SK-N-SH (cell line): ENCODE data around the gene ADAMTS17. TPM values are rescaled to one million over a fixed set of nuclear protein-coding genes. Genes with fewer than 3 reads are reported as not detected.

Source experiments
- CTCF ChIA-PET: fragments of 300-600, 350-600 bp; formaldehyde crosslinking; extraction: SDS; loops from one replicate; lab custom pipeline; 2021; lab: Yijun Ruan, JAX
- POLR2A ChIA-PET: fragments of 350-600 bp; sonication (Branson Sonifier 250); formaldehyde crosslinking; extraction: SDS; loops from one replicate; lab custom pipeline; 2020; ENCODE audit warnings: antibody characterized with exemption, inconsistent platforms; lab: Yijun Ruan, JAX
- DNase-seq: peaks from one replicate; pipeline ENCODE4 v3.0.0; 2012
- H2AFZ ChIP-seq: fragments of 200-600 bp; sonication (generic); 2 replicates; pipeline ENCODE4 v1.8.1; 2016; ENCODE audit warnings: antibody characterized with exemption, mild to moderate bottlenecking, low read depth
- H3F3A ChIP-seq: fragments of 200-600 bp; sonication (generic); replicated peaks from 2 replicates; pipeline ENCODE3; 2016; ENCODE audit warnings: antibody characterized with exemption, mild to moderate bottlenecking; ENCODE audit not compliant: insufficient read depth
- H3K27ac ChIP-seq, 2 experiments: fragments of 200-500 bp in 1 of 2; fragments of 200-600 bp in 1 of 2; sonication (Bioruptor generic) in 1 of 2; sonication (generic), shearing (Covaris generic) in 1 of 2; 2 replicates each; pipeline versions ENCODE4 v1.5.1 to v1.6.1; 2014 to 2016; ENCODE audit warnings: low read depth in 2 of 2, inconsistent platforms in 1 of 2, low read length in 1 of 2, mild to moderate bottlenecking in 1 of 2, mixed read lengths in 1 of 2
- H3K27me3 ChIP-seq: fragments of 200-600 bp; sonication (generic), shearing (Covaris generic); 2 replicates; pipeline ENCODE4 v1.6.1; 2016; ENCODE audit warnings: mixed run types; ENCODE audit not compliant: insufficient read depth
- H3K36me3 ChIP-seq, 2 experiments: fragments of 200-500 bp in 1 of 2; fragments of 200-600 bp in 1 of 2; sonication (Bioruptor generic) in 1 of 2; sonication (generic) in 1 of 2; replicated peaks in 1 of 2; 2 replicates each; pipeline versions ENCODE3 to v1.5.1; 2014 to 2016; ENCODE audit warnings: low read length in 1 of 2, mild to moderate bottlenecking in 1 of 2; ENCODE audit not compliant: insufficient read depth in 2 of 2, control insufficient read depth in 1 of 2
- H3K4me1 ChIP-seq, 2 experiments: fragments of 200-500 bp in 1 of 2; fragments of 200-600 bp in 1 of 2; sonication (Bioruptor generic) in 1 of 2; sonication (generic), shearing (Covaris generic) in 1 of 2; 2 replicates each; pipeline versions ENCODE4 v1.5.1 to v1.6.1; 2014 to 2016; ENCODE audit warnings: low read depth in 1 of 2, low read length in 1 of 2, mixed run types in 1 of 2; ENCODE audit not compliant: insufficient read depth in 2 of 2, control insufficient read depth in 1 of 2
- H3K4me2 ChIP-seq: fragments of 200-600 bp; sonication (generic), shearing (Covaris generic); 2 replicates; pipeline ENCODE4 v1.6.1; 2017; ENCODE audit warnings: mixed run types
- H3K4me3 ChIP-seq, 2 experiments: fragments of 200-500 bp in 1 of 2; fragments of 200-600 bp in 1 of 2; sonication (Bioruptor generic) in 1 of 2; sonication (generic), shearing (Covaris generic) in 1 of 2; 2 replicates each; pipeline versions ENCODE4 v1.5.1 to v1.8.1; 2014 to 2016; ENCODE audit warnings: low read depth in 2 of 2, inconsistent platforms in 1 of 2, low read length in 1 of 2, mild to moderate bottlenecking in 1 of 2, mixed read lengths in 1 of 2, moderate library complexity in 1 of 2
- H3K79me2 ChIP-seq: fragments of 200-600 bp; sonication (generic); 2 replicates; pipeline ENCODE4 v1.8.1; 2017; ENCODE audit warnings: mild to moderate bottlenecking; ENCODE audit not compliant: insufficient read depth
- H3K9ac ChIP-seq: fragments of 200-600 bp; sonication (generic); 2 replicates; pipeline ENCODE4 v1.6.1; 2017; ENCODE audit warnings: mixed run types
- H3K9me2 ChIP-seq: fragments of 200-600 bp; sonication (generic); 2 replicates; pipeline ENCODE4 v1.6.1; 2017; ENCODE audit warnings: mixed run types
- H3K9me3 ChIP-seq: fragments of 200-600 bp; sonication (generic); 2 replicates; pipeline ENCODE4 v1.6.1; 2017; ENCODE audit warnings: mixed run types, mild to moderate bottlenecking, moderate library complexity
- H4K20me1 ChIP-seq: fragments of 200-600 bp; sonication (generic); 2 replicates; pipeline ENCODE4 v1.6.1; 2017; ENCODE audit warnings: mild to moderate bottlenecking, mixed run types; ENCODE audit not compliant: insufficient read depth
- CHD2 ChIP-seq: fragments of 150-350 bp; IDR thresholded peaks from 2 replicates; pipeline ENCODE4 v1.6.1; 2018; ENCODE audit warnings: low read length; ENCODE audit not compliant: partially characterized antibody
- FOXJ3 ChIP-seq: sonication (generic); formaldehyde crosslinking; IDR thresholded peaks from 2 replicates; pipeline ENCODE4 v1.5.1; 2020; ENCODE audit warnings: mild to moderate bottlenecking, missing genetic modification reagents
- GABPA ChIP-seq: IDR thresholded peaks from 2 replicates; pipeline ENCODE4 v1.4.0; 2012; ENCODE audit warnings: low read depth, mild to moderate bottlenecking
- NFIC ChIP-seq: IDR thresholded peaks from 2 replicates; pipeline ENCODE4 v1.4.0; 2012; ENCODE audit warnings: borderline replicate concordance
- RFX5 ChIP-seq: IDR thresholded peaks from 2 replicates; pipeline ENCODE4 v1.6.1; 2012; ENCODE audit warnings: mild to moderate bottlenecking, improper control_type of control experiment, low read length
- SIN3A ChIP-seq: IDR thresholded peaks from 2 replicates; pipeline ENCODE4 v1.6.1; 2012; ENCODE audit warnings: low read depth, mild to moderate bottlenecking, low read length, moderate library complexity, borderline replicate concordance
- SMC3 ChIP-seq: IDR thresholded peaks from 2 replicates; pipeline ENCODE4 v1.6.1; 2012; ENCODE audit warnings: low read depth, low read length, improper control_type of control experiment
- TAF1 ChIP-seq: IDR thresholded peaks from 2 replicates; pipeline ENCODE4 v1.6.1; 2012; ENCODE audit warnings: low read depth, mild to moderate bottlenecking, low read length, moderate library complexity, borderline replicate concordance
- YY1 ChIP-seq: IDR thresholded peaks from 2 replicates; pipeline ENCODE4 v1.4.0; 2012; ENCODE audit warnings: low read depth, mild to moderate bottlenecking
- WGBS: methylation state at CpG from one replicate; pipeline ENCODE4 v1.1.6; 2017; ENCODE audit warnings: low lambda C conversion rate; 5-methylcytosine and 5-hydroxymethylcytosine counted together
- polyA plus RNA-seq, 3 experiments: library from polyadenylated mRNA; depleted of rRNA; stranded (reverse); fragments of >200 nt; gene quantifications; 2 replicates each; pipeline ENCODE4 v1.2.3, GENCODE V29; 2012
- TF ChIP-seq, protein P1 (sequence below): IDR thresholded peaks from 2 replicates; pipeline ENCODE4 v1.4.0; 2012; ENCODE audit warnings: low read depth, borderline replicate concordance
- TF ChIP-seq, protein P2 (sequence below): fragments of 200-600 bp; sonication (generic); IDR thresholded peaks from 2 replicates; pipeline ENCODE4 v1.6.1; 2017; ENCODE audit warnings: antibody characterized with exemption, mild to moderate bottlenecking, moderate library complexity
- TF ChIP-seq, protein P3 (sequence below): IDR thresholded peaks from 2 replicates; pipeline ENCODE4 v1.4.0; 2012; ENCODE audit warnings: low read depth, borderline replicate concordance
- TF ChIP-seq, protein P4 (sequence below): fragments of 150-350 bp; IDR thresholded peaks from 2 replicates; pipeline ENCODE4 v1.6.1; 2016; ENCODE audit warnings: mild to moderate bottlenecking, low read depth, low read length

Gene ADAMTS17
- polyA plus RNA-seq, 1 of the 3 experiments (the other 2 are of a cell fraction) = not detected

DNA sequence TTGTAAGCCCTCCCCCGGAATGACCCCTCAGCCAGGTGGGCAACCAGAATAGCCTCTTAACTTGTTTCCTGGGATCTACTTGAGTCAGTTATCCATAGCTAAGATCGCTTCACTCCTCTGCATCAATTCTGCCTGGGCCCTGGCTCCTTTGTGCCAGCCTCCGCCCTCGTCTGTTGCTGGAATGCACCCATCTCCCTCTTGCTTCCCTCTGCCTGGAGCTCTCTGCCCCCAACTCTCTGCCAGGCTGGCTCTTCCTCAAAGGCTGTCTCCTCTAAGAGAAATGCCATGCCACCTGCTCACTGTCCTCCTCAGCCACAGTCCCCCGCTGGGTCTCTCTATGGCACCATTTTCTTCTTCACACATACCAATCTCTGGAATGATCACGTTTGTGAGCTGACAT lies 240.8 kb downstream of the ADAMTS17 start:
- Histone ChIP-seq H3K36me3 (no peaks in the 10 kb centered on the region), H3K9ac (no peak overlapping the region), H3F3A (no peaks in the 10 kb centered on the region), H2AFZ (no peak overlapping the region), H3K9me3 (no peaks in the 10 kb centered on the region), H3K4me3 (no peak overlapping the region), H4K20me1 (no peaks in the 10 kb centered on the region), H3K27me3 (no peaks in the 10 kb centered on the region), H3K27ac (no peak overlapping the region), H3K4me1 (no peaks in the 10 kb centered on the region; a peak in 1 of 4 replicates), H3K9me2 (no peaks in the 10 kb centered on the region), H3K4me2 (no peak overlapping the region), H3K79me2 (no peaks in the 10 kb centered on the region)
- no peak for DNase-seq
- ChIA-PET CTCF (interaction anchor here (1.1 to 3.2 kb wide), 2 partner anchors 238 to 241 kb away, joined by 3 to 9 read pairs; no protein-coding TSS in a partner anchor), POLR2A (interaction anchor here (0.7 kb wide), 1 partner anchor 795 kb away, joined by 4 read pairs; no protein-coding TSS in a partner anchor)
- 14% methylated on average over 6 of the region's 6 CpGs for WGBS
- TF ChIP-seq FOXJ3 (CRISPR knock-in tag) (no peak), YY1 (no peak), TAF1 (no peak), CHD2 (no peak), NFIC (no peak), GABPA (no peak)
- TF ChIP-seq, protein P1, sequence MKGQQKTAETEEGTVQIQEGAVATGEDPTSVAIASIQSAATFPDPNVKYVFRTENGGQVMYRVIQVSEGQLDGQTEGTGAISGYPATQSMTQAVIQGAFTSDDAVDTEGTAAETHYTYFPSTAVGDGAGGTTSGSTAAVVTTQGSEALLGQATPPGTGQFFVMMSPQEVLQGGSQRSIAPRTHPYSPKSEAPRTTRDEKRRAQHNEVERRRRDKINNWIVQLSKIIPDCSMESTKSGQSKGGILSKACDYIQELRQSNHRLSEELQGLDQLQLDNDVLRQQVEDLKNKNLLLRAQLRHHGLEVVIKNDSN = no peak
- TF ChIP-seq, protein P2, sequence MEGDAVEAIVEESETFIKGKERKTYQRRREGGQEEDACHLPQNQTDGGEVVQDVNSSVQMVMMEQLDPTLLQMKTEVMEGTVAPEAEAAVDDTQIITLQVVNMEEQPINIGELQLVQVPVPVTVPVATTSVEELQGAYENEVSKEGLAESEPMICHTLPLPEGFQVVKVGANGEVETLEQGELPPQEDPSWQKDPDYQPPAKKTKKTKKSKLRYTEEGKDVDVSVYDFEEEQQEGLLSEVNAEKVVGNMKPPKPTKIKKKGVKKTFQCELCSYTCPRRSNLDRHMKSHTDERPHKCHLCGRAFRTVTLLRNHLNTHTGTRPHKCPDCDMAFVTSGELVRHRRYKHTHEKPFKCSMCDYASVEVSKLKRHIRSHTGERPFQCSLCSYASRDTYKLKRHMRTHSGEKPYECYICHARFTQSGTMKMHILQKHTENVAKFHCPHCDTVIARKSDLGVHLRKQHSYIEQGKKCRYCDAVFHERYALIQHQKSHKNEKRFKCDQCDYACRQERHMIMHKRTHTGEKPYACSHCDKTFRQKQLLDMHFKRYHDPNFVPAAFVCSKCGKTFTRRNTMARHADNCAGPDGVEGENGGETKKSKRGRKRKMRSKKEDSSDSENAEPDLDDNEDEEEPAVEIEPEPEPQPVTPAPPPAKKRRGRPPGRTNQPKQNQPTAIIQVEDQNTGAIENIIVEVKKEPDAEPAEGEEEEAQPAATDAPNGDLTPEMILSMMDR = no peak
- TF ChIP-seq, protein P3, sequence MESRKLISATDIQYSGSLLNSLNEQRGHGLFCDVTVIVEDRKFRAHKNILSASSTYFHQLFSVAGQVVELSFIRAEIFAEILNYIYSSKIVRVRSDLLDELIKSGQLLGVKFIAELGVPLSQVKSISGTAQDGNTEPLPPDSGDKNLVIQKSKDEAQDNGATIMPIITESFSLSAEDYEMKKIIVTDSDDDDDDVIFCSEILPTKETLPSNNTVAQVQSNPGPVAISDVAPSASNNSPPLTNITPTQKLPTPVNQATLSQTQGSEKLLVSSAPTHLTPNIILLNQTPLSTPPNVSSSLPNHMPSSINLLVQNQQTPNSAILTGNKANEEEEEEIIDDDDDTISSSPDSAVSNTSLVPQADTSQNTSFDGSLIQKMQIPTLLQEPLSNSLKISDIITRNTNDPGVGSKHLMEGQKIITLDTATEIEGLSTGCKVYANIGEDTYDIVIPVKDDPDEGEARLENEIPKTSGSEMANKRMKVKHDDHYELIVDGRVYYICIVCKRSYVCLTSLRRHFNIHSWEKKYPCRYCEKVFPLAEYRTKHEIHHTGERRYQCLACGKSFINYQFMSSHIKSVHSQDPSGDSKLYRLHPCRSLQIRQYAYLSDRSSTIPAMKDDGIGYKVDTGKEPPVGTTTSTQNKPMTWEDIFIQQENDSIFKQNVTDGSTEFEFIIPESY = no peak
- TF ChIP-seq, protein P4, sequence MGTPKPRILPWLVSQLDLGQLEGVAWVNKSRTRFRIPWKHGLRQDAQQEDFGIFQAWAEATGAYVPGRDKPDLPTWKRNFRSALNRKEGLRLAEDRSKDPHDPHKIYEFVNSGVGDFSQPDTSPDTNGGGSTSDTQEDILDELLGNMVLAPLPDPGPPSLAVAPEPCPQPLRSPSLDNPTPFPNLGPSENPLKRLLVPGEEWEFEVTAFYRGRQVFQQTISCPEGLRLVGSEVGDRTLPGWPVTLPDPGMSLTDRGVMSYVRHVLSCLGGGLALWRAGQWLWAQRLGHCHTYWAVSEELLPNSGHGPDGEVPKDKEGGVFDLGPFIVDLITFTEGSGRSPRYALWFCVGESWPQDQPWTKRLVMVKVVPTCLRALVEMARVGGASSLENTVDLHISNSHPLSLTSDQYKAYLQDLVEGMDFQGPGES = no peak

DNA sequence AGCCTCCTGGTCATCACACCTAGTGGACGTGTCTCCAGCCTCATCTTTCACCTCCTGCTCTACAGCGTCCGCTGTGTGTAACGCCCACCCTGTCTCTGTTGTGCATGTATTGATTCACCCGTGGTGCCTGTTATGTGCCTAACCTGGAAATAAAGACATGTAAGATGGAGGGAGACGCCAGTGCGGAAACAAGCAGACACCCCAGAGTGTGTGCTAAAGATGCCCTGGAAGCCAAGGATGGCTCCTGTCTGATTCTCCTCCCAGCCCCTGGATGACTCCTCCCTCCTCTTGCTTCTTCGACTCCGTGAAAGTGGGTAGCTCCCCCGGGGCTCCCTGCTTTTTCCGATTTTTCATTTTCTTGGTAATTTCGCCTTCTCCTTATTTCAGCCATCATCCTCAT lies 241.8 kb downstream of the ADAMTS17 start:
- no peak overlapping the region for H3K9ac ChIP-seq
- no peak for DNase-seq
- no peaks in the 10 kb centered on the region for H3K9me2 ChIP-seq
- H3K4me2 ChIP-seq = no peak overlapping the region
- no peaks in the 10 kb centered on the region for H3K36me3 ChIP-seq
- TF ChIP-seq RFX5 = no peak
- TF ChIP-seq SMC3 = no peak
- no peak for TF ChIP-seq FOXJ3 (CRISPR knock-in tag)
- no peak for TF ChIP-seq SIN3A
- H3F3A ChIP-seq = no peaks in the 10 kb centered on the region
- no peaks in the 10 kb centered on the region for H3K9me3 ChIP-seq
- no peaks in the 10 kb centered on the region for H4K20me1 ChIP-seq
- ChIA-PET POLR2A (no interaction called here), CTCF (interaction anchor here (3.2 kb wide), 1 partner anchor 239 kb away, joined by 9 read pairs; no protein-coding TSS in a partner anchor)
- WGBS = 46% methylated on average over 12 of the region's 12 CpGs
- no peak overlapping the region for H3K4me3 ChIP-seq
- no peak overlapping the region for H2AFZ ChIP-seq
- H3K4me1 ChIP-seq = no peaks in the 10 kb centered on the region; a peak in 1 of 4 replicates
- no peak overlapping the region for H3K27ac ChIP-seq
- H3K27me3 ChIP-seq = no peaks in the 10 kb centered on the region
- no peaks in the 10 kb centered on the region for H3K79me2 ChIP-seq
